Hepatic stellate cell (primary cell): ENCODE results near the gene POLD4.

ENCODE experiments used
- DNase-seq: peaks from one replicate; pipeline ENCODE4 v3.0.0; 2011; ENCODE audit warnings: low spot score

POLD4 gene

GRCh38 chr11:67387518-67387917, 34.2 kb upstream of the POLD4 start:
- DNase-seq, result no peak

- DNase-seq, result no peak
Observed at GRCh38 chr11:67387069-67387468, 33.7 kb upstream of the POLD4 start.

GRCh38 chr11:67384851-67385366, 31.6 kb upstream of the POLD4 start:
- no peak for DNase-seq

DNA sequence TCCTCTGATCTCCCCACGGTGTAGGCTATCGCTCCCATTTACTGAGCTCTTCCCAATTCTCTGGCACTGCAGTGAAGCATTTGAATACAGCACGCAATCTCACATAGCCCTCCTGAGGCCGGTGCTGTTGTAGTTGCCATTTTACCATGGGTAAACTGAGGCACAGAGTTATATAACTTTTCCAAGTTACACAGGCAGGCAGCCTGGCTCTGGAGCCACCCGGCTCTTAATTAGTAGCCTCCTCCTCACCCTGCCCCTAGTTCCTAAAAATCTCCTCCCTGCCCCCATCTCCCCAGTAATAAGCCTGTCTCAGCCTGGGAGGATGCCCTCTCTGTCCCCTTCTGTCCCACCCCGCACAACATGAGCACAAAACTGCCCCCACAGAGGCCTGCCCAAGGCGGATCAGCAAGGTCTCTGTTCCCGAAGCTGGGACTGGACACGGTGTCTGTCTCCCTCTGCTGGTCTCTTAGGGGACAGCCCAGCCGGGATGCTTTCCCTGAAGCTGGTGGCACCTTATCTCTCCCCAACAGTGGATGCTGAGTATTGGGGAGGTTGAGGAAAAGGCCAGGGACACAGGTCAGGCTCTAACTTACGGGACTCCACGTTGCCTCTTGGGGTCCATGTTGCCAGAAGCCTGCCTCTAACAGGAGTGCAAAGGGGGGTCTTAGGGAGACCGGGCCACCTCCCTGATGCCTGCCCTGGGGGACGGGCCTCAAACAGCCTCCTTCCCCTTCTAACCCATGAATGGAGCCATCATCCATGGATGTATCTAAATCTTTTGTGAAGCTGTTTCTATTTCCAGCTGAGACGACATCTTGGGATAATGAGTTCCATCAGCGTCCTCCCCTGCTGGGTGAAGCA, 29.2 kb upstream of the POLD4 start:
- DNase-seq, result peak; percentile 83

GRCh38 chr11:67381244-67381972, 28.1 kb upstream of the POLD4 start:
- DNase-seq, result no peak

DNA sequence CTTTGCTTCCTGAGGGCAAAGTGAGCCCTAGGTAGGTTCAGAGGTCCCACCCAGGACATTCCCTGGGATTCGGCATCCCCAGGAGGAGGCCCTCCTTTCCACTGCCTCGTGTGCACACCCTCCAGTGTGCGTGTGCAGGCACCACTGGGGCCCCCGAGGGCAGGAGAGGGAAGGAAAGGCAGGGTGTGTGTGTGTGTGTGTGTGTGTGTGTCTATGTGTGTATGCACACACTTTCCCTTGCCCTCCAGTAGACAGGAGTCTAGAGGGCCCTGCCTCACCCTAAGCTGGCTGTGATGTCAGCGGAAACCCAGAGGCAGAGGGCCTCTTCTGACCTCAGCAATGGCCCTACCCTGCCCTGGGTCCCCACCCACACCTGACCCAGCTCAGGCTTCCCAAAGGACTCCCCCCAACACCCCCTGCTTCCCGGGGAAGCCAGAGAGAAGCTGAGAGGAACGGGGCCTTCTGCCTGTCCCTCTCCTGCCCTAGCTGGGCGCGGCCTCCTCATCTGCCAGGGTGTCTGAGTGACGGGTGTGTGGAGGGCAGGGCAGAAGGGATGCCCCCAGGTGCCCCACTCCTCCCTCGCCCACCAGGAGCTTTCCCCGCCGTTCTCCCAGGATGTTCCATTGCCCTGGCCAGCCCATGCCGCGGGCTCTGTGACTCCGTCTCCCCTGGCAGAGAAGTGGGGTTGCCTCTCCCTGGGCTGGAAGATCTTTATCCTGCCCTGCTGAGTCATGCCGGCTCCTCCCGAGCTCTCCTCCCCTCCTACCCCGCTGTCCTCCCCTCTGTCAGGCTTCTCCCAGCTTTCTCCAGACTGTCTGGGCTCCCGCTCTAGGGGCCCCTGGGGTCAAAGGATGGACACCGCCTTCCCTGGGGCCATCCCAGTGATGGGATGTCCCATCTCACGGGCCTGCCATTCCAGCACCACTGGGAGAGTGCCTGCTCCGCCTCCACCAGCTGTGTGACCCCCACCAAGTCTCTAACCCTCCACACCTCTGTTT, 26.0 kb upstream of the POLD4 start:
- no peak for DNase-seq

DNA sequence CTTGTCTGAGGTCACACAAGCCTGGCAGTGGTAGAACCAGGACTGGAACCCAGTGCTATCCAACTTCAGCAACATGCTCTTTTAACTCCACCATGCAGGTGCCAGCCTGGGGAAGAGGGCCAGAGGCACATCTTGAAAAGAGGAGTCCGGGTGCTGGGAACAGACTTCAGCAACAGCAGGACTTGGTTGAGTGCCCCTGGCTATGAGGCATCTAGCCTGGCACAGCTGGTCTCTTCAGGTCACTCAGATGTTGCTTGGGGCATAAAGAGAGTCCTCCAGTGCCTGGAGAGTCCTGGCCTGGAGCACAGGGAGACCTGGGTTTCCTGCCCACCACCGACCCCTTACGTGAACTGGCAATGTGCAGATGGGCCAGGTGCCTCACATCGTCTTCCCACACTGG, 25.2 kb upstream of the POLD4 start:
- DNase-seq, result no peak

DNA sequence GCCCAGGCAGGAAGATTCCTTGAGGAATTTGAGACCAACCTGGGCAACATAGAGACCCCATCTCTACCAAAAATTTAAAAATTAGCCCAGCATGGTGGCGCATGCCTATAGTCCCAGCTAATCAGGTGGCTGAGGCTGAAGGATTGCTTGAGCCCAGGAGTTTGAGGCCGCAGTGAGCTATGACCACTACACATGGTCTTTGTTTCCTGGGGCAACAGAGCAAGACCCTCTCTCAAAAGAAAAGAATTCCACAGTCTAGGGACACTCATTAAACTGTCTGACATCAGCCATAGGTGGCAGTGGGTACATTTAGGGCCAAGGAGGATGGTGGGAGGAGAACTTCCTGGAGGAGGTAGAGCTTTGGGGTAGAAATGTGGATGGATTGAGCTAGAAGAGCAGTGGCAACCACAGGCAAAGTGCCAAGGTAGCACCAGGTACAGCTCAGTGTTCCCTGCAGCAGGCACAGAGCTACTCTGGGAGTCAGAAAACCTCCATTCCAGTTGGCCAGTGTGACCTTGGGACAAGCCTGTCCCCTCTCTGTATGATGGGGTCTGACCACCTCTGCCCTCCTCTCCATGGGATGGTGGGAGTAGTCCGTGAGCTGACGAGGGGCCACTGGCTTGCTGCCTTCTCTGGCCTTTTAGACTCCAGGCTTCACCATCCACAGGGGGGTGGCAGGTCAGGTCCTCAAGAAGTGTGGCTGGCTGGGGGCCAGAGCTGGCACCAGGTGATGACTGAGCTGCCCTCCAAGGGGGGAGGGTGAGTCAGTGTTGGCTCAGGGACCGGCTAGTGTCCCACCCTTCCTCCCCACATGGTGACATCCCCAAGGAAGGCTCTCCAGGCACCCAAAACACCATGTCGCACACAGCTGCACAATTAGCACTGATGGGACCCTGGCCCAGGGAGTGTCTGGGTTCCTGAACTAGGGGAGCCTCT, 23.8 kb upstream of the POLD4 start:
- no peak for DNase-seq

DNA sequence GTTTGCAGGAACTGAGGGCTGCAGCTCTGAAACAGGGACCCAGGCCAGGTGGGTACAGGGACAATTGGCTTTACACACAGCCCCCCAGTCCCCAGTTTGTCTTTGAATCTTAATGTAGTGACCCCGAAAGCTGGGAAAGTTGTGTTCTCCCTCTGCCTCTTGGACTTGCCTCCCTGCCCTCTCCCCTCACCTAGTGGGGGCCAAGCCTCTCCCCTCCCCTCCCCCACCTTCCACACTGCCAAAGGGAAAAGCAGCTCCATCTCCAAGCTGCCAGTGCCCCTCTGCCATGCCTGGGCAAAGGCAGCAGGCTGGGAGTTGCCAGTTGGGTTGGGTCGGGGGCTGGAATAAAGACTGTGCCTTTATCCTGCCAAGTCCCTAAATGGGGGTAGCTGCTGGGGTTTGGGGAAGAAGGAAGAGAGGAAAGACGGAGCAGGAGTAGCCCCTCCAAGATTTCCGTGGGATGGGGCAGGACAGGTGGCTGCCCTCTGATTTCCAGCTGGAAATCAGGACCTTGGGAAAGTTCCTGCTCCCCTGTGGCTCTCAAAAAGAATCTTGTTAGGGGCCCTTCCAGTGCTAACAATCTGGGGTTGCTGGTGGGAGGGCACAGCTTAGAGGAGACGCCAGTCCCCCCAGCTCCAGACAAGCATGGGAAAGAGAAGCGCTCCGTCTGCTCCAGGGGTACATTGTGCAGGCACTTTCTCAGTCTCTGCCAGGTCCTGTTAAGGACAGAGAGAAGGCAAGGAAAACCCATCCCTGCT, 22.9 kb upstream of the POLD4 start:
- no peak for DNase-seq

GRCh38 chr11:67375320-67376055, 22.1 kb upstream of the POLD4 start:
- no peak for DNase-seq

GRCh38 chr11:67374571-67375281, 21.4 kb upstream of the POLD4 start:
- no peak for DNase-seq

DNA sequence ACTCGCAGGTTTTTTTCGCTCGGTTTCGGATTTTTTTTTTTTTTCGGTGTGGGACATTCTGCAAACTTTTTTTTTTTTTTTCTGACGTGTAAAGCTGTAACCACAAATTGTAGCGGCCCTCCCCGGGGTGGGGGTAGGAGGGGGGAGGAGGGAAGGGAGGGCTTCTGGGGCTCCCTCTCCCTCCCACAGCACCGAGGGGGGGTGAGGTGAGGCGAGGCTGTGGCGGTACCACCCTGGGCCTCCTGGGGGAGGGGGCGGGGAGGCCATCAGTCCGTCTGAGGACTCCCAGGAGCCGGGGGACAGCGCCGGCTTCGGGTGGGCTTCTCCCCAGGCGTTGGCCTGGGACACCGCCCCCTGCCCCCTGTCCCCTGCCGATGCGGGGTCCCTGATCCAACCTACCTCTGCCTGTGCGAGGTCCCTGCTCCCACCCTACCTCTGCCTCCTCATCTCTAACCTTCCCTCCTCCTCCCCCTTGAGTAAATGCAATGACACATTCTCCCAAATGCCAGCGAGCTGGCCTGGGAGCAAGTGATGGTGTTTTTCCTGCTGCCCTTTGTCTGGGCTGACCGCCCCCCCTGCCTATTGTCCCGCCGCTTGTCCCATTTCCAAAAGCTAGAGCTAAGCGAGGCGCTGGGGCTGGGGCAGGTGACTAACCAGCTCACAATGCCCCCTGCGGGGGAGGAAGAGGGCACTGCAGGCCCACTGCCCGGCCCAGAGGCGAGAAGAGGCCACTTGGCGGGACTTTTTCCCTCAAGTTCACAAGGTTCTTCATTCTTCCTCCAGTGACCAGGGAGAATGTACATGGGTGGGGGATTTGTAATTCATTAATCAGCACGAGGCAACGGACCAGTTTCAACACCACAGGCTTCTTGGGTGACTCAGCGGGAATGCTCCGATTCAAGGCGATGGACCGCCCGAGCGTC, 20.6 kb upstream of the POLD4 start:
- DNase-seq, result peak; percentile 94

DNA sequence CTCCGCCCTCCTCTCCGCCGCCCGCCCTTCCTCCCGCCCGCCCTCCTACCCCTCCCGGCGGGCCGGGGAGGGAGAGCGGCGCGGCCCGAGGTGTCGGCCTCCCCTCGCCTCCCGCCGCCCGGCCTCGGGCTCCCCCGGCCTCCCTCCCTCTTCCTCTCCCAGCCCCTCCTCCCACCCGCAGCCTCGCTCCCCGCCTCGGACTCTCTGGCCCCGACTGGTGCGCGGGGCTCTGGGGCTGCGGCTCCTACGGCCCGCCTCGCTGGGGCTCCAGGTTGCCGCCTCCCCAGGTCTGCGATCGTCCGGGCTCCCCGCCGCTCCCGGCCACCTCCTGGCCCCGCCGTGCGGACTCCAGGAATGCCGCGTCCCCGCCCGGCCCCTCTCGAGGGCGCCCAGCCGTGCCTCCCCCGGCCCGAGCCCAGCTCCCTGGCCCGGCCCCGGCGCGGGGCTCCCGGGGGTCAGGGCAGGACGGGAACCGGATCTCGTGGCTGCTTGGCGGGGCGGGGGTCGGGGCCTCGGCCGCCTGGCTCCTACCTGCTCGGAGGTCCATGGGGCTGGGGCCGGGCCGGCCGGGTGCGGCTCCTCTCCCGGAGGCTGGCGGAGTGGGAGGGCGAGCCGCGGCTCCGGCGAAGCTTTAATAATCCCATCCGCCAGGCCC, 19.8 kb upstream of the POLD4 start, which contains the start of gene CLCF1:
CLCF1 (minus strand) TSS at position 606 of the 655 bp plus-strand sequence; CDS start at position 547, 59 bp downstream.
- DNase-seq, result peak; percentile 79

GRCh38 chr11:67372321-67372992, 19.1 kb upstream of the POLD4 start:
- no peak for DNase-seq

DNA sequence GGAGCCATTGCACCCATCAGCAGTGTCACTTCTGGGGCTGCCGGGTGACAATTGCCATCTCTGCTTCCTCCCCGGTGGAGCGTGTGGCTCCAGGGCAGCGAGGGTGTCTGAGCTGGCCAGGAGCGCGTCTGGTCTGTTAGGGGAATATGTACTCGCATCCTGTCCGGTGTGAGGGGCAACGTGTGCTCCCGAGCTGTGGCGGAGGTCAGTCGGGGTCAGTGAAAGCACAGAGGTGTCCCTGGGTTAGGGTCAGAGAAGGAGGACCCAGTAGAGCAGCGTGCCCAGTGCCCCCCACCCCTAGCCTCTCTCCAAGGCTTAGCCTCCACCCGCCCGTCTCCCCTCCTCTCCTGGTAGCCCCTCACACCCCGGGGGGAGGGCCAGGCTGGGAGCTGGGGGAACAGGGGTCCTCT, 18.6 kb upstream of the POLD4 start:
- DNase-seq, result no peak

GRCh38 chr11:67371189-67371910, 18.0 kb upstream of the POLD4 start:
- peak; percentile 83 for DNase-seq
